DND-41 (cell line): ENCODE measurements around the gene TP73.

ENCODE experiments used
- ATAC-seq: fragments of 200-7000 bp; cut with Tn5 transposase; 3 replicates; pipeline ENCODE4 v1.9.1; 2021; ENCODE audit warnings: low read depth; ENCODE audit not compliant: insufficient read depth
- DNase-seq: peaks from one replicate; pipeline ENCODE4 v3.0.0-alpha.2; 2020
- H2AFZ ChIP-seq: 2 replicates; pipeline ENCODE4 v1.6.0; 2012; ENCODE audit warnings: low read depth, low read length
- H3K27ac ChIP-seq: 2 replicates; pipeline ENCODE4 v1.5.1; 2012; ENCODE audit warnings: low read length, inconsistent platforms
- H3K27me3 ChIP-seq: fragments of 200-600 bp; sonication (generic); 2 replicates; pipeline ENCODE4 v1.6.0; 2012; ENCODE audit warnings: low read length, mild to moderate bottlenecking, inconsistent platforms; ENCODE audit not compliant: insufficient read depth, poor library complexity
- H3K36me3 ChIP-seq: 2 replicates; pipeline ENCODE4 v1.5.1; 2012; ENCODE audit warnings: low read length, inconsistent platforms; ENCODE audit not compliant: insufficient read depth
- H3K4me1 ChIP-seq: 2 replicates; pipeline ENCODE4 v1.5.1; 2012; ENCODE audit warnings: mild to moderate bottlenecking, low read length; ENCODE audit not compliant: insufficient read depth
- H3K4me2 ChIP-seq: 2 replicates; pipeline ENCODE4 v1.6.0; 2012; ENCODE audit warnings: mild to moderate bottlenecking, moderate library complexity, low read length, inconsistent platforms; ENCODE audit not compliant: insufficient read depth
- H3K4me3 ChIP-seq, 2 experiments: fragments of 200-600 bp in 1 of 2; shearing (Covaris generic) in 1 of 2; 2 replicates each; pipeline ENCODE4 v1.5.1; 2012 to 2016; ENCODE audit warnings: inconsistent platforms in 2 of 2, low read length in 2 of 2, mild to moderate bottlenecking in 2 of 2, low read depth in 1 of 2, moderate library complexity in 1 of 2
- H3K79me2 ChIP-seq: 2 replicates; pipeline ENCODE4 v1.6.0; 2012; ENCODE audit warnings: low read length, inconsistent platforms; ENCODE audit not compliant: insufficient read depth
- H3K9ac ChIP-seq: 2 replicates; pipeline ENCODE4 v1.6.0; 2012; ENCODE audit warnings: low read depth, mild to moderate bottlenecking, inconsistent platforms, low read length, moderate library complexity
- H3K9me3 ChIP-seq: 2 replicates; pipeline ENCODE4 v1.5.1; 2012; ENCODE audit warnings: low read length, moderate library complexity, mild to moderate bottlenecking, inconsistent platforms; ENCODE audit not compliant: insufficient read depth, severe bottlenecking
- H4K20me1 ChIP-seq: 2 replicates; pipeline ENCODE4 v1.6.0; 2012; ENCODE audit warnings: low read length; ENCODE audit not compliant: insufficient read depth
- EZH2 ChIP-seq: IDR thresholded peaks from 3 replicates; pipeline ENCODE4 v1.6.1; 2012; ENCODE audit warnings: borderline replicate concordance, low read depth, mild to moderate bottlenecking, moderate library complexity, low read length, inconsistent platforms; ENCODE audit not compliant: severe bottlenecking
- TF ChIP-seq, protein P1 (sequence below): IDR thresholded peaks from 2 replicates; pipeline ENCODE4 v1.5.1; 2012; ENCODE audit warnings: borderline replicate concordance, low read length, moderate library complexity, mild to moderate bottlenecking; ENCODE audit not compliant: poor library complexity, severe bottlenecking; ENCODE audit errors: extremely low read depth

Gene TP73

DNA sequence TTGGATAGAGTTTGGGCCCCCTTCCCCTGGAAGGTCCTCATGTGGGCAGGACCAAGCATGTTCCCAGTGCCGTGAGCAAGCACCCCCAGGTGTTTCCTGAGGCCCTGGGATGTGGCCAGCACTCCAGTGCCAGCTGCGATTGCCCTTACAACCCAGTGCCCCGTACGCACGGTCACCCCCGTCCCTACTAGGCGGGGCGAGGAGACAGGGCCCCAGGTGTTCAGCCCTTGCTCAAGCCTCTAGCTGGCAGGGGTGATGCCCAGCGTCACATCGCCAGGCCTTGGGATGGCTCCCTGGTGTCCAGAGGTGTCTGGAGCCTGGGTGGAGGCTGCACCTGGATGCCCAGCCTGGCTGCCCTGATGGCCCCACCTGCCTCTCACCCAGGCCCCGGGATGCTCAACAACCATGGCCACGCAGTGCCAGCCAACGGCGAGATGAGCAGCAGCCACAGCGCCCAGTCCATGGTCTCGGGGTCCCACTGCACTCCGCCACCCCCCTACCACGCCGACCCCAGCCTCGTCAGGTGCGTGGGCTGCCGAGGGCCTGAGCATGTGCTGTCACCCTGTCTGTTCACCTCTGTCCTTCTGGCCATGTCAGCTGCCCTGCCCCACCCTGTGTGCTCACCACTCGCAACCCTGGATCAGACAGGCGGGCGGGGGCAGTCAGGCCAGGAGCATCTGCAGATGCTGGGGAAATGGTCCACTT is 78.4 kb downstream of the TP73 start:
- H4K20me1 ChIP-seq: peaks cover 12% of the 10 kb centered on the region; the same call in 1 of the 2 replicates
- H3K9ac ChIP-seq: no peak overlapping the region
- H3K27me3 ChIP-seq: no peaks in the 10 kb centered on the region
- no peak overlapping the region for H3K4me3 ChIP-seq
- H3K9me3 ChIP-seq: no peaks in the 10 kb centered on the region
- H3K4me2 ChIP-seq: no peak overlapping the region
- no peak overlapping the region for H2AFZ ChIP-seq
- no peak overlapping the region for H3K27ac ChIP-seq
- no peaks in the 10 kb centered on the region for H3K4me1 ChIP-seq
- H3K36me3 ChIP-seq: peaks cover 70% of the 10 kb centered on the region
- DNase-seq (no peak), ATAC-seq (no peak)
- TF ChIP-seq EZH2: no peak
- TF ChIP-seq, protein P1, sequence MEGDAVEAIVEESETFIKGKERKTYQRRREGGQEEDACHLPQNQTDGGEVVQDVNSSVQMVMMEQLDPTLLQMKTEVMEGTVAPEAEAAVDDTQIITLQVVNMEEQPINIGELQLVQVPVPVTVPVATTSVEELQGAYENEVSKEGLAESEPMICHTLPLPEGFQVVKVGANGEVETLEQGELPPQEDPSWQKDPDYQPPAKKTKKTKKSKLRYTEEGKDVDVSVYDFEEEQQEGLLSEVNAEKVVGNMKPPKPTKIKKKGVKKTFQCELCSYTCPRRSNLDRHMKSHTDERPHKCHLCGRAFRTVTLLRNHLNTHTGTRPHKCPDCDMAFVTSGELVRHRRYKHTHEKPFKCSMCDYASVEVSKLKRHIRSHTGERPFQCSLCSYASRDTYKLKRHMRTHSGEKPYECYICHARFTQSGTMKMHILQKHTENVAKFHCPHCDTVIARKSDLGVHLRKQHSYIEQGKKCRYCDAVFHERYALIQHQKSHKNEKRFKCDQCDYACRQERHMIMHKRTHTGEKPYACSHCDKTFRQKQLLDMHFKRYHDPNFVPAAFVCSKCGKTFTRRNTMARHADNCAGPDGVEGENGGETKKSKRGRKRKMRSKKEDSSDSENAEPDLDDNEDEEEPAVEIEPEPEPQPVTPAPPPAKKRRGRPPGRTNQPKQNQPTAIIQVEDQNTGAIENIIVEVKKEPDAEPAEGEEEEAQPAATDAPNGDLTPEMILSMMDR: no peak
- H3K79me2 ChIP-seq: no peaks in the 10 kb centered on the region

- no peak overlapping the region for H3K4me3 ChIP-seq
- peaks cover 12% of the 10 kb centered on the region; the same call in 1 of the 2 replicates for H4K20me1 ChIP-seq
- ATAC-seq (no peak), DNase-seq (no peak)
- H3K4me1 ChIP-seq: no peaks in the 10 kb centered on the region
- no peak for TF ChIP-seq EZH2
- no peaks in the 10 kb centered on the region for H3K79me2 ChIP-seq
- no peak overlapping the region for H3K9ac ChIP-seq
- no peak overlapping the region for H3K4me2 ChIP-seq
- H3K9me3 ChIP-seq: no peaks in the 10 kb centered on the region
- no peaks in the 10 kb centered on the region for H3K27me3 ChIP-seq
- no peak overlapping the region for H3K27ac ChIP-seq
- no peak overlapping the region for H2AFZ ChIP-seq
- H3K36me3 ChIP-seq: peaks cover 69% of the 10 kb centered on the region
These were observed 79.5 kb downstream of the TP73 start for GRCh38 chr1:3731583-3732433.

- no peaks in the 10 kb centered on the region for H3K9me3 ChIP-seq
- H4K20me1 ChIP-seq: peaks cover 12% of the 10 kb centered on the region; the same call in 1 of the 2 replicates
- peaks cover 62% of the 10 kb centered on the region for H3K36me3 ChIP-seq
- no peak for DNase-seq
- H3K79me2 ChIP-seq: no peaks in the 10 kb centered on the region
- H3K4me3 ChIP-seq: no peak overlapping the region
- H3K27ac ChIP-seq: no peak overlapping the region
- H3K4me2 ChIP-seq: no peak overlapping the region
- H2AFZ ChIP-seq: no peak overlapping the region
- no peaks in the 10 kb centered on the region for H3K27me3 ChIP-seq
- H3K9ac ChIP-seq: no peak overlapping the region
- H3K4me1 ChIP-seq: no peaks in the 10 kb centered on the region
- no peak for ATAC-seq
- TF ChIP-seq, protein P1: no peak
- TF ChIP-seq EZH2: no peak
These were observed 80.2 kb downstream of the TP73 start for GRCh38 chr1:3732434-3733093.
